Activated CD4-positive, alpha-beta memory T cell treated with anti-CD3 and anti-CD28 coated beads, Interleukin-2, amount 10 ng/mL, durations not matched to agents 7 days and 5 days (primary cell): Measurements from ENCODE around the gene PRR20D. TPM values are rescaled to one million over a fixed set of nuclear protein-coding genes. Genes with fewer than 3 reads are reported as not detected.
"Not testable (repeated sequence)": the region's sequence is repeated elsewhere in the genome, so short reads cannot be mapped to it uniquely, and the experiment has no call there.

ENCODE experiments used
- CTCF ChIA-PET: fragments of 350-600 bp; sonication (Branson Sonifier 250); formaldehyde crosslinking; loops from one replicate; lab custom pipeline; 2021; ENCODE audit warnings: antibody characterized with exemption, inconsistent platforms; lab: Charles Lee
- POLR2A ChIA-PET: fragments of 350-600 bp; sonication (Branson Sonifier 250); formaldehyde crosslinking; loops from one replicate; lab custom pipeline; 2021; ENCODE audit warnings: antibody characterized with exemption; lab: Charles Lee
- DNase-seq: peaks from one replicate; pipeline ENCODE4 v3.0.0-alpha.2; 2020
- H3K27ac Mint-ChIP-seq: one replicate; pipeline ENCODE4 v1.8.0; 2021; ENCODE audit warnings: mild to moderate bottlenecking, mixed read lengths
- H3K27me3 Mint-ChIP-seq: one replicate; pipeline ENCODE4 v1.8.0; 2021; ENCODE audit warnings: mixed read lengths
- H3K36me3 Mint-ChIP-seq: one replicate; pipeline ENCODE4 v1.8.0; 2021; ENCODE audit warnings: low read depth, mixed read lengths
- H3K4me1 Mint-ChIP-seq: one replicate; pipeline ENCODE4 v1.8.0; 2021; ENCODE audit warnings: mixed read lengths
- H3K4me3 Mint-ChIP-seq: one replicate; pipeline ENCODE4 v1.8.0; 2021; ENCODE audit warnings: mild to moderate bottlenecking, mixed read lengths
- H3K9me3 Mint-ChIP-seq: one replicate; pipeline ENCODE4 v1.8.0; 2021; ENCODE audit warnings: mixed read lengths
- total RNA-seq, 2 experiments: library from RNA; stranded (reverse); gene quantifications; one replicate each; pipeline ENCODE4 v1.2.3, GENCODE V29; 2021

Gene PRR20D
- total RNA-seq: not detected

DNA sequence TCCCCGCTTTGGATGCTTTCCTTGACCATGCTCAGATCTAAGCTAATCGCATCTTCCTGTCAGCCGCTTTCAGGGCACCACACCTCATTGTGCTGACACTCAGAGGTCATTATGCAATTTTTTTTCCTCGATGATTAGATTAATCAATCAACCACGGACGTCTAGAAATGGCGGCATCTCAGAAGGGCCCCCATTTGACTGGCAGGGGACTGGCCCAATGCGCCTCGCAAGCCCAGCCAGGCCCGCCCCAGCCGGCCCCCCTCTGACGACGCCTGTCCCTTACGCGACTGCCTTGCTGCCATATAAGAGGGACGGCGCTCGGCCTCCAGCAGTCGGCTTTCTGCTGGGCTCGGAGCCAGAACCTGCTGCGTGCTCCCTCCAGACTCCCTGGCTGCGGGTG lies at the start of gene PRR20D:
Gene PRR20D, plus strand, starts transcription at position 301 of the 400 bp plus-strand sequence. CDS start 387 bp downstream, outside the sequence.
- POLR2A ChIA-PET, H3K4me3 Mint-ChIP-seq, H3K27me3 Mint-ChIP-seq, H3K36me3 Mint-ChIP-seq, H3K27ac Mint-ChIP-seq, H3K9me3 Mint-ChIP-seq, CTCF ChIA-PET, DNase-seq, H3K4me1 Mint-ChIP-seq: not testable (repeated sequence)

DNA sequence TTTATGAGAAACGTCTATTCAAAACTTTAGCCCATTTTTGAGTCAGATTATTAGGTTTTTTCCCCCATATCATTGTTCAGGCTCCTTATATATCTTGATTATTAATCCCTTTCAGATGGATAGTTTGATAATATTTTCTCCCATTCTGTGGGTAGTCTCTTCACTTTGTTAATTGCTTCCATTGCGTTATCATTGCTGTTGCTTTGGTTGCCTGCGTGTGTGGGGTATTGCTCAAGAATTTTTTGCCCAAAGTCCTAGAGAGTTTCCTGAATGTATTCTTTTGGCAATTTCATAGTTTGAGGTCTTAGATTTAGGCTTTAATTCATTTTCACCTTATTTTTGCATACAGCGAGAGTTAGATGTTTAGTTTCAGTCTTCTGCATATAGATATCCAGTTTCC lies 45.5 kb upstream of the PRR20D start:
- ChIA-PET CTCF (no interaction called here), POLR2A (no interaction called here)
- H3K9me3 Mint-ChIP-seq: peaks cover 9% of the 10 kb centered on the region
- H3K36me3 Mint-ChIP-seq: no peaks in the 10 kb centered on the region
- H3K4me3 Mint-ChIP-seq: no peak overlapping the region
- no peak for DNase-seq
- no peaks in the 10 kb centered on the region for H3K27me3 Mint-ChIP-seq
- no peak overlapping the region for H3K27ac Mint-ChIP-seq
- no peaks in the 10 kb centered on the region for H3K4me1 Mint-ChIP-seq

DNA sequence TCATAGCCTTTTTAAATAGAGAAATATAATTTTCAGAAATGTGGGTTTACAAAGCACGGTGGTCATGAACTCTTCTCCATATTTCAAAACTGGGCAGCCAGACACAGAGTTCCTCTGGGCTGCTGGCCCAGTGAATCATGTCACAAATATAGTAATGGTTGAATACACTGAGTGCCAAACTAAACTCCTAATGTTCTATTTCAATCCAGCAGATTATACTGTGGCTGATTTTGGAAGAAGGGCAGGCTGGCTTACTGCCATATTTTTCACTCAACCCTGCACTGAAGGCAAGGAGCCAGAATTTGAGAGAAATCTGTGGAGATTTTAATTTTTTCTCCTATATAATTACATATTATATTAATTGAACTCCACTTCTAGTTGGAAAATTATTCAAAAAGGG lies 36.8 kb upstream of the PRR20D start:
- no peaks in the 10 kb centered on the region for H3K27me3 Mint-ChIP-seq
- no peak for DNase-seq
- H3K27ac Mint-ChIP-seq: no peak overlapping the region
- CTCF ChIA-PET: no interaction called here
- H3K4me1 Mint-ChIP-seq: no peaks in the 10 kb centered on the region
- no peaks in the 10 kb centered on the region for H3K36me3 Mint-ChIP-seq
- POLR2A ChIA-PET: no interaction called here
- no peak overlapping the region for H3K4me3 Mint-ChIP-seq
- no peaks in the 10 kb centered on the region for H3K9me3 Mint-ChIP-seq

DNA sequence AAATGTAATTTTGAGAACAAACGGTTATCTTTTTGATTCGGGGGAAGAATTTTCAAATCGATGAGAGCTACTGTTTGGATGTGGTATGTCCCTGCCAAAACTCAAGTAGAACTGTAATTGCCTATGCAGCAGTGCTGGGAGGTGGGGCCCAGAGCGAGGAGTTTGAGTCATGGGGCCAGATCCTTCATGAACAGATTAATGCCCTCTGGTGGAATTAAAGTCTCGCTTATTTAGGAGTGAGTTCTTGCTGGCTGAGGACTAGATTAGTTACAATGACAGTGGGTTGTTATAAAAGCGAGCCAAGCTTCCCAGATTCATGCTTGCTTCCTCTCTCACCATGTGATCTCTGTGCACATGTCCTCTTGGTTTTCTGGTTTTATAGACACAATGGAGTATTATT lies 31.5 kb upstream of the PRR20D start:
- H3K27me3 Mint-ChIP-seq: no peaks in the 10 kb centered on the region
- peaks cover 4% of the 10 kb centered on the region for H3K9me3 Mint-ChIP-seq
- no peaks in the 10 kb centered on the region for H3K4me1 Mint-ChIP-seq
- DNase-seq: no peak
- POLR2A ChIA-PET: no interaction called here
- no peak overlapping the region for H3K27ac Mint-ChIP-seq
- CTCF ChIA-PET: no interaction called here
- no peaks in the 10 kb centered on the region for H3K36me3 Mint-ChIP-seq
- H3K4me3 Mint-ChIP-seq: no peak overlapping the region

DNA sequence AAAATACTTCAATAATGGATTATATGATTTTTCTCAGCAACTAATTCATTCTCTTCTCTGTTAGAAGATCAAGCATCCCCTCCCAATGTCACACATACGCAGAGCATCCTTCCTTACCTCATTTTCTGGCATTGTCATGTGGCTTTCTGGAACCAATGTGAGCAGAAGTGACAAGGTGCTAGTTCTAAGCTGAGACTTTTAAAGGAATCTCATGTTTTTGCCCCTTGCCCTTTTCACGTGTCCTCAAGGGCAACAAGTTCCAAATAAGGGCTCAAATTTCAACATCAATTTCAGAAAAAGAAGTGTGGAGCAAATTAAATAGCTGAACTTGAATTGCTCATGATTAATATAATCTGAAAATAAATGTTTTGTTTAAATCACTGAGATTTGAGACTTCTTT lies 24.3 kb upstream of the PRR20D start:
- Mint-ChIP-seq H3K9me3 (peaks cover 5% of the 10 kb centered on the region), H3K27ac (no peak overlapping the region), H3K4me1 (no peaks in the 10 kb centered on the region), H3K36me3 (no peaks in the 10 kb centered on the region), H3K27me3 (no peaks in the 10 kb centered on the region), H3K4me3 (no peak overlapping the region)
- DNase-seq: no peak
- POLR2A ChIA-PET: no interaction called here
- CTCF ChIA-PET: no interaction called here

DNA sequence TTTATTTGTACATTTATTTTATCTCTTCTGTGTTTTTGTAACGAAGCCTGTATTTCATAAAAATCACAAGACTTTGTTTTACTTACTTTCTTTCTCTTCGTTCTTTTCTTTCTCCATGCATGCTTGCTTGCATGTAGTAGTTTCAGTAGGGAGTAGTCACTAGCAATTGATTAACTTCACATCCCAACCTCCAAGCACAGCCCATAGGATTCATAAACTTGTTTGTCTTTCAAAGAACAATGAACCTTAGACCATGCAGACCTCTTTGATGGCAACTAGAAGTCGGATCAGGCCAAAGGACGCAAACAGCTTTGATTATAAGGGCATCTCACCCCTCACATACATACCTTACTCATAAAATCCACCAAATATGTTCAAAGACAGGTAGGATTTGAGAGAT lies 22.8 kb upstream of the PRR20D start:
- ChIA-PET CTCF (no interaction called here), POLR2A (no interaction called here)
- DNase-seq: no peak
- no peak overlapping the region for H3K4me3 Mint-ChIP-seq
- no peak overlapping the region for H3K27ac Mint-ChIP-seq
- H3K9me3 Mint-ChIP-seq: peaks cover 5% of the 10 kb centered on the region
- H3K27me3 Mint-ChIP-seq: no peaks in the 10 kb centered on the region
- H3K4me1 Mint-ChIP-seq: no peaks in the 10 kb centered on the region
- no peaks in the 10 kb centered on the region for H3K36me3 Mint-ChIP-seq

DNA sequence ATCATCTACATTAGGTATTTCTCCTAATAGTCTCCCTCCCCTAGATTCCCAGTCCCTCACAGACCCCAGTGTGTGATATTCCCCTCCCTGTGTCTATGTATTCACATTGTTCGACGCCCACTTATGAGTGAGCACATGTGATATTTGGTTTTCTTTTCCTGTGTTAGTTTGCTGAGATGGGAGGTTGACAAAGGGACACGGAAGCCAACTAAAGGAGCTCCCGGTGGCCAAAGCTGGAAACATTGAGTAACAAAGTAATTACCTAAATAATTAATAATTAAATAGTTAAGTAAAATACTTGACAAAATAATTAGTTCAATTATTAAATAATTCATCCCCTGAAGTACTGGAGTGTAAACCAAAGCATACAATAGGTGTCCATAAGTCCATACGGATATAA lies 21.4 kb upstream of the PRR20D start:
- ChIA-PET CTCF (no interaction called here), POLR2A (no interaction called here)
- H3K4me1 Mint-ChIP-seq: no peaks in the 10 kb centered on the region
- no peaks in the 10 kb centered on the region for H3K36me3 Mint-ChIP-seq
- H3K27me3 Mint-ChIP-seq: no peaks in the 10 kb centered on the region
- H3K4me3 Mint-ChIP-seq: no peak overlapping the region
- no peak for DNase-seq
- no peak overlapping the region for H3K27ac Mint-ChIP-seq
- H3K9me3 Mint-ChIP-seq: peaks cover 5% of the 10 kb centered on the region

DNA sequence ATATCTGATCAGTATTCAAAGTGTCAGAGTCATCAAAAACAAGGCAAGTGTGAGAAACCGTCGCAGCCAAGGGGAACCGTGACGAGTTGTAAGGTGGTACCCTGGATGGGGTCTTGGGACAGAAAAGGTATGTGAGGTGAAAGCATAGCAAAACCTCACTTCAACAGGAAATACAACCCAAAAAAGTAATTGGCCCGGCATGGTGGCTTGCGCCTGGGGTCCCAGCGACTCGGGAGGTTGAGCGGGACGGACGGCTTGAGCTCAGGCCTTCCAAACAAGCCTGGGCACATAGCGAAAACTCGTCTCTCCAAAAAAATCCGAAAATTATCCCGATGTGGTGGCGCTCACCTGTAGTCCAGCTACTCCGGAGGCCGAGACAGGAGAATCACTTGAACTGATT lies 20.7 kb upstream of the PRR20D start:
- POLR2A ChIA-PET, H3K4me3 Mint-ChIP-seq, H3K9me3 Mint-ChIP-seq, H3K27ac Mint-ChIP-seq, H3K36me3 Mint-ChIP-seq, CTCF ChIA-PET, H3K4me1 Mint-ChIP-seq, DNase-seq, H3K27me3 Mint-ChIP-seq: not testable (repeated sequence)

DNA sequence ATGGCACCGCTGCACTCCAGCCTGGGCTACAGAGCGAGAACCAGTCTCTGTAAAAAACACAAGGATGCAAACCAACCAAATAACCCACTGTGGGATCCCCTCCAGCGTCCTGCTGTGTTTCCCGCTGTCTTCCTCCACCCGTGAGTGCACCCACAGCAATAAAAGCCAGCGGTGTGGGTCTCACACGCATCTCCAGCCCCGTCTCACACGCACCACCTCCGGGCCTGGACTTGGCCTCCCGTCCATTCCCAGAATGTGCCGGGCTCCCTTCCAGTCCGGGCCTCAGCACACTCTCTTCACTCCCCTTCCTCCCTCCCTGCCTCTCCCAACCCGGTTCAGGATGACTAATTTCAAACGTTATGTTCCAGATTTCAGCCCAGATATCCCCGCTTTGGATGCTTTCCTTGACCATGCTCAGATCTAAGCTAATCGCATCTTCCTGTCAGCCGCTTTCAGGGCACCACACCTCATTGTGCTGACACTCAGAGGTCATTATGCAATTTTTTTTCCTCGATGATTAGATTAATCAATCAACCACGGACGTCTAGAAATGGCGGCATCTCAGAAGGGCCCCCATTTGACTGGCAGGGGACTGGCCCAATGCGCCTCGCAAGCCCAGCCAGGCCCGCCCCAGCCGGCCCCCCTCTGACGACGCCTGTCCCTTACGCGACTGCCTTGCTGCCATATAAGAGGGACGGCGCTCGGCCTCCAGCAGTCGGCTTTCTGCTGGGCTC lies 20.0 kb upstream of the PRR20D start, which contains the start of gene PRR20A:
Gene PRR20A, plus strand, starts transcription at position 684 of the 734 bp plus-strand sequence. CDS start 387 bp downstream, outside the sequence.
- CTCF ChIA-PET, H3K36me3 Mint-ChIP-seq, POLR2A ChIA-PET, H3K27ac Mint-ChIP-seq, H3K9me3 Mint-ChIP-seq, DNase-seq, H3K27me3 Mint-ChIP-seq, H3K4me3 Mint-ChIP-seq, H3K4me1 Mint-ChIP-seq: not testable (repeated sequence)

DNA sequence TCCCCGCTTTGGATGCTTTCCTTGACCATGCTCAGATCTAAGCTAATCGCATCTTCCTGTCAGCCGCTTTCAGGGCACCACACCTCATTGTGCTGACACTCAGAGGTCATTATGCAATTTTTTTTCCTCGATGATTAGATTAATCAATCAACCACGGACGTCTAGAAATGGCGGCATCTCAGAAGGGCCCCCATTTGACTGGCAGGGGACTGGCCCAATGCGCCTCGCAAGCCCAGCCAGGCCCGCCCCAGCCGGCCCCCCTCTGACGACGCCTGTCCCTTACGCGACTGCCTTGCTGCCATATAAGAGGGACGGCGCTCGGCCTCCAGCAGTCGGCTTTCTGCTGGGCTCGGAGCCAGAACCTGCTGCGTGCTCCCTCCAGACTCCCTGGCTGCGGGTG lies 13.2 kb upstream of the PRR20D start, which contains the start of gene PRR20B:
Gene PRR20B, plus strand, starts transcription at position 301 of the 400 bp plus-strand sequence. CDS start 387 bp downstream, outside the sequence.
- H3K36me3 Mint-ChIP-seq, H3K4me3 Mint-ChIP-seq, H3K9me3 Mint-ChIP-seq, H3K4me1 Mint-ChIP-seq, H3K27me3 Mint-ChIP-seq, CTCF ChIA-PET, POLR2A ChIA-PET, DNase-seq, H3K27ac Mint-ChIP-seq: not testable (repeated sequence)

DNA sequence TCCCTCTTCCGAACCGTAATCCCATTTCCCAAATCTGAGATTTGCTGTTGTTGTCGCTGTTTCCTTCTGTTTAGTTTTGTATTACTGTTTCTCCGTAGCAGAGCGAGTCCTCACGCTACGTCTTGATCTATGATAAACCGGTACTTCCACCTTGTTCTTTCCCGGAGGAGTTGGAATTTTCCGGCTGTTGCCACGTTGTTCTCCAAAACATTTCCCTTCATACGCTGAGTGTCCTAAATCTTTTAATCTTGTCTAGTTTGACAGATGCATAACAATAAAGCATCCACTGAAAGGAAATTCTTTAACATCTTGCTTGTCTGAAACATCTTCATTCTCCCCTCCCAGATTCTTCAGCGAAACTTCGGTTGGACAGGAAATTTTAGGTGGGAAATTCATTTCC lies 12.3 kb upstream of the PRR20D start:
- H3K4me3 Mint-ChIP-seq, DNase-seq, H3K9me3 Mint-ChIP-seq, H3K4me1 Mint-ChIP-seq, H3K36me3 Mint-ChIP-seq, H3K27ac Mint-ChIP-seq, H3K27me3 Mint-ChIP-seq, CTCF ChIA-PET, POLR2A ChIA-PET: not testable (repeated sequence)

DNA sequence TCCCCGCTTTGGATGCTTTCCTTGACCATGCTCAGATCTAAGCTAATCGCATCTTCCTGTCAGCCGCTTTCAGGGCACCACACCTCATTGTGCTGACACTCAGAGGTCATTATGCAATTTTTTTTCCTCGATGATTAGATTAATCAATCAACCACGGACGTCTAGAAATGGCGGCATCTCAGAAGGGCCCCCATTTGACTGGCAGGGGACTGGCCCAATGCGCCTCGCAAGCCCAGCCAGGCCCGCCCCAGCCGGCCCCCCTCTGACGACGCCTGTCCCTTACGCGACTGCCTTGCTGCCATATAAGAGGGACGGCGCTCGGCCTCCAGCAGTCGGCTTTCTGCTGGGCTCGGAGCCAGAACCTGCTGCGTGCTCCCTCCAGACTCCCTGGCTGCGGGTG lies 6.7 kb upstream of the PRR20D start, which contains the start of gene PRR20C:
Gene PRR20C, plus strand, starts transcription at position 301 of the 400 bp plus-strand sequence. CDS start 387 bp downstream, outside the sequence.
- H3K27me3 Mint-ChIP-seq, H3K4me3 Mint-ChIP-seq, POLR2A ChIA-PET, H3K4me1 Mint-ChIP-seq, H3K36me3 Mint-ChIP-seq, DNase-seq, CTCF ChIA-PET, H3K9me3 Mint-ChIP-seq, H3K27ac Mint-ChIP-seq: not testable (repeated sequence)

DNA sequence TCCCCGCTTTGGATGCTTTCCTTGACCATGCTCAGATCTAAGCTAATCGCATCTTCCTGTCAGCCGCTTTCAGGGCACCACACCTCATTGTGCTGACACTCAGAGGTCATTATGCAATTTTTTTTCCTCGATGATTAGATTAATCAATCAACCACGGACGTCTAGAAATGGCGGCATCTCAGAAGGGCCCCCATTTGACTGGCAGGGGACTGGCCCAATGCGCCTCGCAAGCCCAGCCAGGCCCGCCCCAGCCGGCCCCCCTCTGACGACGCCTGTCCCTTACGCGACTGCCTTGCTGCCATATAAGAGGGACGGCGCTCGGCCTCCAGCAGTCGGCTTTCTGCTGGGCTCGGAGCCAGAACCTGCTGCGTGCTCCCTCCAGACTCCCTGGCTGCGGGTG lies 6.5 kb downstream of the PRR20D start, which contains the start of gene PRR20E:
Gene PRR20E, plus strand, starts transcription at position 301 of the 400 bp plus-strand sequence. CDS start 387 bp downstream, outside the sequence.
- H3K36me3 Mint-ChIP-seq, H3K4me1 Mint-ChIP-seq, DNase-seq, H3K27me3 Mint-ChIP-seq, POLR2A ChIA-PET, H3K4me3 Mint-ChIP-seq, CTCF ChIA-PET, H3K27ac Mint-ChIP-seq, H3K9me3 Mint-ChIP-seq: not testable (repeated sequence)

DNA sequence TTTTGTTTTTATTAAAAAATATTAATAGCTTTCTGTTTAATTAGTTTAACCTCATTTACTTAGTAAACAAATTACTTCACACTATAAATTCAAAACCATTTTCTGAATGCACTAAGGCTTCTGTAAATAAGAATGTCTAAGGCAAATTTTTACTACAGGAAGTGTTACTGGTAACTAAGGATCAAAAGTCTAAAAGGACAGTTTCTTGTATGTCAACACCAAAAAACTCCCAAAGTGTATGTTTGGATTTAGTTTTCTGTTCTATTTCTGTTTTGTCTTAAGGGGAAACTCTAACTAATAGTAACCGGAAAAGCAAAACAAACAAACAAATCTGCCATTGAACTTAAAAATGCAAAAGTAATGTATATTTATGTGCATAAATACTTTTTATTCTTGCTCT lies 31.2 kb downstream of the PRR20D start:
- no peaks in the 10 kb centered on the region for H3K4me1 Mint-ChIP-seq
- H3K27me3 Mint-ChIP-seq: no peaks in the 10 kb centered on the region
- DNase-seq: no peak
- CTCF ChIA-PET: no interaction called here
- H3K4me3 Mint-ChIP-seq: no peak overlapping the region
- POLR2A ChIA-PET: no interaction called here
- no peaks in the 10 kb centered on the region for H3K36me3 Mint-ChIP-seq
- no peaks in the 10 kb centered on the region for H3K9me3 Mint-ChIP-seq
- H3K27ac Mint-ChIP-seq: no peak overlapping the region
